ENCODE data around the gene ERGIC2.
"Not testable (repeated sequence)": the region's sequence is repeated elsewhere in the genome, so short reads cannot be mapped to it uniquely, and the experiment has no call there.

ERGIC2 gene

GRCh38 chr12:29389295-29389919 is 8.4 kb upstream of the ERGIC2 start:
- no peaks in the 10 kb centered on the region for H3K36me3 ChIP-seq (replicated peaks)
- in situ Hi-C loops (cut with HindIII; ENCODE audit: low pct_ligation_motif_present, low sequenced_read_pairs), result no loop called here
- TF ChIP-seq, protein P1, sequence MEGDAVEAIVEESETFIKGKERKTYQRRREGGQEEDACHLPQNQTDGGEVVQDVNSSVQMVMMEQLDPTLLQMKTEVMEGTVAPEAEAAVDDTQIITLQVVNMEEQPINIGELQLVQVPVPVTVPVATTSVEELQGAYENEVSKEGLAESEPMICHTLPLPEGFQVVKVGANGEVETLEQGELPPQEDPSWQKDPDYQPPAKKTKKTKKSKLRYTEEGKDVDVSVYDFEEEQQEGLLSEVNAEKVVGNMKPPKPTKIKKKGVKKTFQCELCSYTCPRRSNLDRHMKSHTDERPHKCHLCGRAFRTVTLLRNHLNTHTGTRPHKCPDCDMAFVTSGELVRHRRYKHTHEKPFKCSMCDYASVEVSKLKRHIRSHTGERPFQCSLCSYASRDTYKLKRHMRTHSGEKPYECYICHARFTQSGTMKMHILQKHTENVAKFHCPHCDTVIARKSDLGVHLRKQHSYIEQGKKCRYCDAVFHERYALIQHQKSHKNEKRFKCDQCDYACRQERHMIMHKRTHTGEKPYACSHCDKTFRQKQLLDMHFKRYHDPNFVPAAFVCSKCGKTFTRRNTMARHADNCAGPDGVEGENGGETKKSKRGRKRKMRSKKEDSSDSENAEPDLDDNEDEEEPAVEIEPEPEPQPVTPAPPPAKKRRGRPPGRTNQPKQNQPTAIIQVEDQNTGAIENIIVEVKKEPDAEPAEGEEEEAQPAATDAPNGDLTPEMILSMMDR (IDR thresholded peaks at IDR 0.05; ENCODE audit: low read depth, low read length, missing control alignments), result no peak
- no peak overlapping the region for H3K27ac ChIP-seq
- H3K4me3 ChIP-seq (ENCODE audit: low read depth, low read length), result no peak overlapping the region
- no peaks in the 10 kb centered on the region for H3K27me3 ChIP-seq (replicated peaks)
- DNase-seq, result no peak

DNA sequence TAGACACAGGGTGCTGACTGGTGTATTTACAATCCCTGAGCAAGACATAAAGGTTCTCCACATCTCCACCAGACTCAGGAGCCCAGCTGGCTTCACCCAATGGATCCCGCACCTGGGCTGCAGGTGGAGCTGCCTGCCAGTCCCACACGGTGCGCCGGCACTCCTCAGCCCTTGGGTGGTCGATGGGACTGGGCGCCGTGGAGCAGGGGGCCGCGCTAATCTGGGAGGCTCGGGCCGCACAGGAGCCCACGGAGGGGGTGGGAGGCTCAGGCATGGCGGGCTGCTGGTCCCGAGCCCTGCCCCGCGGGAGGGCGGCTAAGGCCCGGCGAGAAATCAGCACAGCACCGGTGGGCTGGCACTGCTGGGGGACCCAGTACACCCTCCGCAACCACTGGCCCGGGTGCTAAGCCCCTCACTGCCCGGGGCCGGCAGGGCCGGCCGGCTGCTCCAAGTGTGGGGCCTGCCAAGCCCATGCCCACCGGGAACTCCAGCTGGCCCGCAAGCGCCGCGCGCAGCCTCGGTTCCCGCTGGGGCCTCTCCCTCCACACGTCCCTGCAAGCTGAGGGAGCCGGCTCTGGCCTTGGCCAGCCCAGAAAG is 5.2 kb upstream of the ERGIC2 start:
- in situ Hi-C loops (cut with HindIII; ENCODE audit: low pct_ligation_motif_present, low sequenced_read_pairs); H3K36me3 ChIP-seq (replicated peaks); H3K4me3 ChIP-seq (ENCODE audit: low read depth, low read length); DNase-seq; H3K27me3 ChIP-seq (replicated peaks); H3K27ac ChIP-seq: not testable (repeated sequence)

GRCh38 chr12:29385194-29385593 is 4.2 kb upstream of the ERGIC2 start:
- H3K27ac ChIP-seq; H3K36me3 ChIP-seq (replicated peaks); H3K27me3 ChIP-seq (replicated peaks); in situ Hi-C loops (cut with HindIII; ENCODE audit: low pct_ligation_motif_present, low sequenced_read_pairs); DNase-seq; H3K4me3 ChIP-seq (ENCODE audit: low read depth, low read length): not testable (repeated sequence)

DNA sequence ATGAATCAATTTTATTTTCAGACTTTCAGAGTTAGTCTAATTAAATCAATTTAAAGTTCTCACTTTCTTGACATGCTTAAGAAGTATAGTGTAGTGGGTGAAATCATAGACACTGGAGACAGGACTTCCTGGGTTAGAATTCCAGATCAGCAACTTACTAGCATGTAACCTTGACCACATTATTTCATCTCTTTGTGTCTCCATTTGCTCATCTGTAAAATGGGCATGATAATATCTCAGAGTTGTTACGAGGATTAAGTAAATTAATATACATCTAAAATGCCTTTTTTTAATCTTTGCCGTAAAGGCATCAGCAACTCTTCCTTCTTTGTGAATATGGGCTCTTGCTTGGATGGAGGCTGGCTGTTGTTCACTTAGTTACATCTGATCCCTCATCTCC is 1.3 kb upstream of the ERGIC2 start:
- H3K4me3 ChIP-seq (ENCODE audit: low read depth, low read length), result no peak overlapping the region
- TF ChIP-seq, protein P1 (IDR thresholded peaks at IDR 0.05; ENCODE audit: low read depth, low read length, missing control alignments), result no peak
- in situ Hi-C loops (cut with HindIII; ENCODE audit: low pct_ligation_motif_present, low sequenced_read_pairs), result no loop called here
- no peak for DNase-seq
- H3K27ac ChIP-seq, result no peak overlapping the region
- no peaks in the 10 kb centered on the region for H3K27me3 ChIP-seq (replicated peaks)
- H3K36me3 ChIP-seq (replicated peaks), result no peaks in the 10 kb centered on the region

- TF ChIP-seq, protein P1 (IDR thresholded peaks at IDR 0.05; ENCODE audit: low read depth, low read length, missing control alignments), result no peak
- Histone ChIP-seq H3K27ac (no peak overlapping the region), H3K36me3 (replicated peaks) (no peaks in the 10 kb centered on the region), H3K27me3 (replicated peaks) (no peaks in the 10 kb centered on the region), H3K4me3 (ENCODE audit: low read depth, low read length) (no peak overlapping the region)
- in situ Hi-C loops (cut with HindIII; ENCODE audit: low pct_ligation_motif_present, low sequenced_read_pairs), result no loop called here
- no peak for DNase-seq
Observed at GRCh38 chr12:29376118-29376517, 4.9 kb downstream of the ERGIC2 start.

- Histone ChIP-seq H3K4me3 (ENCODE audit: low read depth, low read length) (no peak overlapping the region), H3K27me3 (replicated peaks) (no peaks in the 10 kb centered on the region), H3K36me3 (replicated peaks) (no peaks in the 10 kb centered on the region), H3K27ac (no peak overlapping the region)
- no peak for DNase-seq
- TF ChIP-seq, protein P1 (IDR thresholded peaks at IDR 0.05; ENCODE audit: low read depth, low read length, missing control alignments), result no peak
- in situ Hi-C loops (cut with HindIII; ENCODE audit: low pct_ligation_motif_present, low sequenced_read_pairs), result no loop called here
Observed at GRCh38 chr12:29374913-29375312, 6.1 kb downstream of the ERGIC2 start.

DNA sequence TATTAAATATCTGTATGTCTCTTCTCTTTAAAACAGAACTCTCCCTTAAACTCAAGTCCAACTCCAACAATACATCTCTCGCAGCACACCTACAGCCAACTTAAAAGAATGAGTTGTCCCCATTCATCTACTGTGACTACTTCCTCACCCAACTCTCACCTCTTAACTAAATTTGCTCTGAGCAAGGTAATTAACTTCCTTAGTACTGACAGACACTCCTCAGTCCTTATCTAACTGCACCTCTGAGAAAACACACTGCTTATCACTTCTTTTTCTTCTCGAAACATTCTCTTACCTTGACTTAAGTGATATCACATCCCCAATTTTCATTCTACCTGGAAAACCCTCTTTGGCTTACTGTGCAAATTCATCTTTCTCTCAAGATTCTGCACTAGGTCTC is 7.0 kb downstream of the ERGIC2 start:
- TF ChIP-seq, protein P1 (IDR thresholded peaks at IDR 0.05; ENCODE audit: low read depth, low read length, missing control alignments), result no peak
- in situ Hi-C loops (cut with HindIII; ENCODE audit: low pct_ligation_motif_present, low sequenced_read_pairs), result no loop called here
- Histone ChIP-seq H3K27me3 (replicated peaks) (no peaks in the 10 kb centered on the region), H3K27ac (no peak overlapping the region), H3K36me3 (replicated peaks) (peaks cover 2% of the 10 kb centered on the region), H3K4me3 (ENCODE audit: low read depth, low read length) (no peak overlapping the region)
- no peak for DNase-seq

All from brain microvascular endothelial cell (primary cell).